KMS-11 (cell line): ENCODE results near the gene NRCAM.

ENCODE experiments used
- H2AFZ ChIP-seq: fragments of 200-600 bp; sonication (generic); 2 replicates; pipeline ENCODE4 v1.6.1; 2016; ENCODE audit warnings: antibody characterized with exemption, mixed run types, low read depth
- H3K27ac ChIP-seq: fragments of 200-600 bp; sonication (generic); 2 replicates; pipeline ENCODE4 v1.6.1; 2016; ENCODE audit warnings: mild to moderate bottlenecking, mixed run types
- H3K27me3 ChIP-seq: fragments of 200-600 bp; sonication (generic); 2 replicates; pipeline ENCODE4 v1.6.1; 2017; ENCODE audit warnings: mild to moderate bottlenecking, low read depth, mixed run types, moderate library complexity; ENCODE audit not compliant: insufficient read depth
- H3K36me3 ChIP-seq: fragments of 200-600 bp; sonication (generic); 2 replicates; pipeline ENCODE4 v1.6.1; 2017; ENCODE audit warnings: mild to moderate bottlenecking, mixed run types; ENCODE audit not compliant: insufficient read depth
- H3K4me1 ChIP-seq: fragments of 200-600 bp; sonication (generic); 2 replicates; pipeline ENCODE4 v1.6.1; 2016; ENCODE audit warnings: mild to moderate bottlenecking, low read depth, mixed run types; ENCODE audit not compliant: poor library complexity, severe bottlenecking
- H3K4me2 ChIP-seq: fragments of 200-600 bp; sonication (generic); 2 replicates; pipeline ENCODE4 v1.7.0; 2016; ENCODE audit warnings: mild to moderate bottlenecking, mixed run types
- H3K4me3 ChIP-seq: fragments of 200-600 bp; sonication (generic); IDR thresholded peaks from 2 replicates; pipeline ENCODE4 v1.6.1; 2017; ENCODE audit warnings: low read depth, low read length, mixed read lengths; ENCODE audit not compliant: insufficient read depth
- H3K79me2 ChIP-seq: fragments of 200-600 bp; sonication (generic); 2 replicates; pipeline ENCODE4 v1.6.1; 2016; ENCODE audit warnings: low read depth, mixed run types; ENCODE audit not compliant: insufficient read depth
- H3K9ac ChIP-seq: fragments of 200-600 bp; sonication (generic); 2 replicates; pipeline ENCODE4 v1.6.1; 2016; ENCODE audit warnings: mild to moderate bottlenecking, mixed run types
- H4K20me1 ChIP-seq: fragments of 200-600 bp; sonication (generic); 2 replicates; pipeline ENCODE4 v1.6.1; 2016; ENCODE audit warnings: mild to moderate bottlenecking, mixed run types; ENCODE audit not compliant: insufficient read depth
- CTCF ChIP-seq: fragments of 200-600 bp; sonication (generic); conservative IDR thresholded peaks from 2 replicates; pipeline ENCODE4 v1.6.1; 2017; ENCODE audit warnings: low read depth, mild to moderate bottlenecking, antibody characterized with exemption, low read length, moderate library complexity, mixed read lengths

Gene NRCAM

DNA sequence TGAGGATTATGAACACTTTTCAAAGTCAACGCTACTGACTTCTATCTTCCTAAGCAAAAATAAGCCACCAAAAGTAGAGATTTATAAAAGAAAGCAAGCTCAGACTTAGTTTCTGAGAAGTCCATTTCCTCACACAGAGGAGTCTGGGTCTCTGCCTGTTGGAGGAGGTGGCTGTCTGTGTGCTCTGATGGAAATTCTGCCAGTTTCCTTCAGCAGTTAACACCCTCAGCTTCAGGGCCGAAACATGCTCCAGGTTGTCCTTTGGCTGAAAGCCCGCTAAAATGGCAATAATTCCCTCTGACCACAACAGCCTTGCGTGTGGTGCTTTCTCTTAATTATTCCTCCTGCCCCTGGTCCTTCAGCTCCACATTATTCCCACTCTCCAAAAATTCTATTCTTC, 198.3 kb downstream of the NRCAM start:
- no peak overlapping the region for H3K27ac ChIP-seq
- no peak overlapping the region for H3K9ac ChIP-seq
- no peak for TF ChIP-seq CTCF
- H3K4me1 ChIP-seq = peaks cover 43% of the 10 kb centered on the region
- H3K36me3 ChIP-seq = no peaks in the 10 kb centered on the region
- H2AFZ ChIP-seq = no peak overlapping the region
- H3K4me2 ChIP-seq = no peak overlapping the region
- H3K27me3 ChIP-seq = no peaks in the 10 kb centered on the region
- no peak overlapping the region for H3K4me3 ChIP-seq
- no peaks in the 10 kb centered on the region for H3K79me2 ChIP-seq
- H4K20me1 ChIP-seq = no peaks in the 10 kb centered on the region

DNA sequence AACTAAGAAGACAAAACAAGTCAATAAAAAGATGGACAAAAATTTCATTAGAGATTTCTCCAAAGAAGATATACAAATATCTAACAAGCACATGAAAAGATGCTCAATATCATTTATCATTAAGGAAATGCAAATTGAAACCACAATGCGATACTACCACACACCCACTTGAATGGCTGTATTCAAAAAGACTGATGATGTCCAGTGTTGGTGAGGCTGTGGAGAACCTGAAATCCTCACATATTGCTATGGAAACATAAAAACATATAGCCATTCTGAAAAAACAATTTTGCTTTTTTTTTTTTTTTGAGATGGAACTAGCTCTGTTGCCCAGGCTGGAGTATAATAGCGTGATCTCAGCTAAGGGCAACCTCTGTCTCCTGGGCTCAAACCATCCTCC, 202.0 kb downstream of the NRCAM start:
- Histone ChIP-seq H3K27me3 (no peaks in the 10 kb centered on the region), H3K79me2 (no peaks in the 10 kb centered on the region), H3K4me1 (peaks cover 43% of the 10 kb centered on the region), H3K4me2 (peak overlapping the region; percentile 37), H3K27ac (peak overlapping the region; percentile 52), H3K9ac (no peak overlapping the region; the same call in 1 of the 2 replicates), H2AFZ (no peak overlapping the region), H3K4me3 (no peak overlapping the region), H4K20me1 (no peaks in the 10 kb centered on the region), H3K36me3 (no peaks in the 10 kb centered on the region)
- no peak for TF ChIP-seq CTCF

DNA sequence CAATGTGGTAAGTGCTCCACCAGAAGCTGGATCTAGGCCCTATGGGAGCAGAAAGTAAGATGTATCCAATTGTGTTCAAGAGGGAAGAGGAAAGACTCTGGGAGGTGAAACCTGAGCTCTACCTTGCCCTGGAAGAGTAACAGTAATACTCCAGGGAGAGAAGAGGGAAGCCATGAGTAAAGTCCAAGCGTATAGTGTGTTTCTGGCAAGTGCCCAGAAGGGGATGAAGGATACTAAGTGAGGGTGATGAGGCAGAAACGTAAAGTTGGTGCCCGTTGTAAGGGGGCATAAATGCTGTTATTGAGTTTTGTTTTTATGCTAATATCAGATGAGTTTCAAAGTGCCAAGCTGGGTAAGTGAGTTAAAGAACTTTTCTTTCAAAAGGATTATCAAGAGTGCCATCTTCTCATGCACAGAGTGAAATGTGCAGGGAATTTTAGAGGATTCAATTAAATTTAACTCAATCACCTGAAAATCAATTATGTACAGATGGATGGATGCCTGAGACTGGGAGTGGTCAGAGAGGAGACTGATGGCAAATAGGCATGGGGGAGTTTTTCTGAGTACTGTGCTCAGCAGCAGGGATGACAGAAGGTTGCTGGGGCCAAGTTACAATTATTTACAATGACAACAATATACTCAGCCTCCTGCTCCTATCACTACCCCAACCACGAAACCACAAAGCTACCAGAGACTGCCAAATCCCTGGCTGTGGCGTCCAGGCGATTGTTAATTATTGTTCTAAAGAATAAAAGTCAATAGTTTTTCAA, 202.8 kb downstream of the NRCAM start:
- H3K79me2 ChIP-seq = no peaks in the 10 kb centered on the region
- peaks cover 45% of the 10 kb centered on the region for H3K4me1 ChIP-seq
- no peaks in the 10 kb centered on the region for H3K27me3 ChIP-seq
- no peaks in the 10 kb centered on the region for H3K36me3 ChIP-seq
- TF ChIP-seq CTCF = no peak
- no peak overlapping the region for H3K4me3 ChIP-seq
- peak overlapping the region; percentile 52 for H3K27ac ChIP-seq
- no peak overlapping the region; the same call in 1 of the 2 replicates for H3K9ac ChIP-seq
- no peaks in the 10 kb centered on the region for H4K20me1 ChIP-seq
- no peak overlapping the region for H2AFZ ChIP-seq
- H3K4me2 ChIP-seq = peak overlapping the region; percentile 37

- Histone ChIP-seq H2AFZ (no peak overlapping the region), H3K36me3 (no peaks in the 10 kb centered on the region), H3K9ac (no peak overlapping the region), H3K27ac (0 out of 2 replicates have a peak overlapping the region, but pooled peaks have one; percentile 2), H3K27me3 (no peaks in the 10 kb centered on the region), H3K4me3 (no peak overlapping the region), H3K79me2 (no peaks in the 10 kb centered on the region), H3K4me2 (peak overlapping the region; percentile 11; the same call in 1 of the 2 replicates), H3K4me1 (peaks cover 58% of the 10 kb centered on the region), H4K20me1 (no peaks in the 10 kb centered on the region)
- TF ChIP-seq CTCF = no peak
These were observed 204.1 kb downstream of the NRCAM start for GRCh38 chr7:108252177-108252576.
